Measurements from ENCODE around the gene PRF1. TPM values are rescaled to one million over a fixed set of nuclear protein-coding genes. Genes with fewer than 3 reads are reported as not detected.

The PRF1 gene
- total and polyA plus RNA-seq, 2 donors (not counting 1 experiment from before 2014, with no cell fraction given) = not detected

- H3K4me3 ChIP-seq (replicated peaks in 1 of 4; ENCODE audit: control extremely low read depth in 1 of 4, insufficient read depth in 1 of 4, low read depth in 3 of 4, low read length in 4 of 4) = no peak overlapping the region
- no peaks in the 10 kb centered on the region for H3K79me2 ChIP-seq (ENCODE audit: control insufficient read depth, insufficient read depth, low read length)
- no peaks in the 10 kb centered on the region for H3K9me3 ChIP-seq (ENCODE audit: control insufficient read depth, insufficient read depth, low read depth, low read length)
- no peak overlapping the region for H3K9ac ChIP-seq (ENCODE audit: insufficient read depth, low read length)
- H2AFZ ChIP-seq (ENCODE audit: low read length) = no peak overlapping the region
- H4K20me1 ChIP-seq (ENCODE audit: control insufficient read depth, extremely low read depth, insufficient read depth, low read length) = no peaks in the 10 kb centered on the region
- peaks cover 11% of the 10 kb centered on the region for H3K4me1 ChIP-seq (ENCODE audit: control insufficient read depth, extremely low read depth, insufficient read depth, low read length)
- no peak overlapping the region for H3K4me2 ChIP-seq (ENCODE audit: extremely low read depth, insufficient read depth, low read length)
- TF ChIP-seq CTCF (conservative IDR thresholded peaks at IDR 0.05 in 1 of 2, IDR thresholded peaks at IDR 0.05 in 1 of 2; ENCODE audit: low read depth in 1 of 2, low read length in 2 of 2) = no peak
- TF ChIP-seq EZH2 (IDR thresholded peaks at IDR 0.05; ENCODE audit: low read length, missing control alignments) = no peak
- H3K27me3 ChIP-seq (ENCODE audit: control insufficient read depth, insufficient read depth, low read length) = no peaks in the 10 kb centered on the region
- H3K36me3 ChIP-seq (ENCODE audit: control insufficient read depth, insufficient read depth, low read length) = no peaks in the 10 kb centered on the region
- no peak for DNase-seq (ENCODE audit: low read depth in 2 of 2)
- peak overlapping the region; percentile 18 for H3K27ac ChIP-seq (ENCODE audit: insufficient read depth, low read length)
Observed at GRCh38 chr10:70551466-70551865, 51.1 kb downstream of the PRF1 start.

- H4K20me1 ChIP-seq (ENCODE audit: control insufficient read depth, extremely low read depth, insufficient read depth, low read length) = no peaks in the 10 kb centered on the region
- no peaks in the 10 kb centered on the region for H3K9me3 ChIP-seq (ENCODE audit: control insufficient read depth, insufficient read depth, low read depth, low read length)
- H3K4me3 ChIP-seq (replicated peaks in 1 of 4; ENCODE audit: control extremely low read depth in 1 of 4, insufficient read depth in 1 of 4, low read depth in 3 of 4, low read length in 4 of 4) = no peak overlapping the region
- H3K4me1 ChIP-seq (ENCODE audit: control insufficient read depth, extremely low read depth, insufficient read depth, low read length) = peaks cover 11% of the 10 kb centered on the region
- no peak overlapping the region for H3K4me2 ChIP-seq (ENCODE audit: extremely low read depth, insufficient read depth, low read length)
- no peaks in the 10 kb centered on the region for H3K27me3 ChIP-seq (ENCODE audit: control insufficient read depth, insufficient read depth, low read length)
- H2AFZ ChIP-seq (ENCODE audit: low read length) = no peak overlapping the region
- no peak overlapping the region for H3K9ac ChIP-seq (ENCODE audit: insufficient read depth, low read length)
- H3K36me3 ChIP-seq (ENCODE audit: control insufficient read depth, insufficient read depth, low read length) = no peaks in the 10 kb centered on the region
- no peaks in the 10 kb centered on the region for H3K79me2 ChIP-seq (ENCODE audit: control insufficient read depth, insufficient read depth, low read length)
- H3K27ac ChIP-seq (ENCODE audit: insufficient read depth, low read length) = no peak overlapping the region
- TF ChIP-seq EZH2 (IDR thresholded peaks at IDR 0.05; ENCODE audit: low read length, missing control alignments) = no peak
- no peak for TF ChIP-seq CTCF (conservative IDR thresholded peaks at IDR 0.05 in 1 of 2, IDR thresholded peaks at IDR 0.05 in 1 of 2; ENCODE audit: low read depth in 1 of 2, low read length in 2 of 2)
- DNase-seq (ENCODE audit: low read depth in 2 of 2) = no peak
Observed at GRCh38 chr10:70550459-70550858, 52.1 kb downstream of the PRF1 start.

- TF ChIP-seq CTCF (conservative IDR thresholded peaks at IDR 0.05 in 1 of 2, IDR thresholded peaks at IDR 0.05 in 1 of 2; ENCODE audit: low read depth in 1 of 2, low read length in 2 of 2) (peak; percentile 85 to 92), EZH2 (IDR thresholded peaks at IDR 0.05; ENCODE audit: low read length, missing control alignments) (no peak)
- peak; percentile 39 to 69 for DNase-seq (ENCODE audit: low read depth in 2 of 2)
- no peaks in the 10 kb centered on the region for H4K20me1 ChIP-seq (ENCODE audit: control insufficient read depth, extremely low read depth, insufficient read depth, low read length)
Observed at GRCh38 chr10:70549962-70550458, 52.5 kb downstream of the PRF1 start.

More at GRCh38 chr10:70549962-70550458, 52.5 kb downstream of the PRF1 start:
- no peak overlapping the region for H2AFZ ChIP-seq (ENCODE audit: low read length)
- no peaks in the 10 kb centered on the region for H3K27me3 ChIP-seq (ENCODE audit: control insufficient read depth, insufficient read depth, low read length)
- H3K4me1 ChIP-seq (ENCODE audit: control insufficient read depth, extremely low read depth, insufficient read depth, low read length) = peaks cover 11% of the 10 kb centered on the region
- H3K9me3 ChIP-seq (ENCODE audit: control insufficient read depth, insufficient read depth, low read depth, low read length) = no peaks in the 10 kb centered on the region
- H3K27ac ChIP-seq (ENCODE audit: insufficient read depth, low read length) = no peak overlapping the region
- no peaks in the 10 kb centered on the region for H3K36me3 ChIP-seq (ENCODE audit: control insufficient read depth, insufficient read depth, low read length)
- H3K4me2 ChIP-seq (ENCODE audit: extremely low read depth, insufficient read depth, low read length) = no peak overlapping the region
- no peak overlapping the region for H3K4me3 ChIP-seq (replicated peaks in 1 of 4; ENCODE audit: control extremely low read depth in 1 of 4, insufficient read depth in 1 of 4, low read depth in 3 of 4, low read length in 4 of 4)
- no peak overlapping the region for H3K9ac ChIP-seq (ENCODE audit: insufficient read depth, low read length)
- H3K79me2 ChIP-seq (ENCODE audit: control insufficient read depth, insufficient read depth, low read length) = no peaks in the 10 kb centered on the region
